ENCODE measurements around the gene ERGIC1. TPM values are rescaled to one million over a fixed set of nuclear protein-coding genes. Genes with fewer than 3 reads are reported as not detected.

ERGIC1 gene
- total RNA-seq, 1 donor from 2014 or later, result 131 TPM

- Histone ChIP-seq H4K20me1 (ENCODE audit: insufficient read depth, low read length) (peaks cover 71% of the 10 kb centered on the region), H3K79me2 (ENCODE audit: insufficient read depth, low read length) (peaks cover 88% of the 10 kb centered on the region), H3K9me3 (ENCODE audit: insufficient read depth, low read depth, low read length) (no peaks in the 10 kb centered on the region), H2AFZ (ENCODE audit: low read depth, low read length) (no peak overlapping the region), H3K9ac (ENCODE audit: low read length) (no peak overlapping the region), H3K27ac (ENCODE audit: low read depth, low read length) (no peak overlapping the region), H3K4me3 (ENCODE audit: insufficient read depth, low read depth, low read length) (no peak overlapping the region), H3K4me2 (ENCODE audit: low read length) (no peak overlapping the region), H3K27me3 (ENCODE audit: insufficient read depth, low read length) (no peaks in the 10 kb centered on the region), H3K4me1 (ENCODE audit: insufficient read depth, low read length) (peaks cover 13% of the 10 kb centered on the region), H3K36me3 (ENCODE audit: insufficient read depth, low read length) (peaks cover 15% of the 10 kb centered on the region)
- Mint-ChIP-seq H3K36me3 (ENCODE audit: low read depth, unreplicated experiment) (peaks cover 9% of the 10 kb centered on the region), H3K9me3 (ENCODE audit: unreplicated experiment) (no peaks in the 10 kb centered on the region), H3K27me3 (ENCODE audit: low read depth, unreplicated experiment) (no peaks in the 10 kb centered on the region), H3K27ac (ENCODE audit: unreplicated experiment) (no peak overlapping the region), H3K4me1 (ENCODE audit: low read depth, unreplicated experiment) (peaks cover 9% of the 10 kb centered on the region), H3K4me3 (ENCODE audit: unreplicated experiment) (no peak overlapping the region)
- TF ChIP-seq EZH2 (IDR thresholded peaks at IDR 0.05; ENCODE audit: insufficient read depth, low read length), result no peak
- TF ChIP-seq CTCF (IDR thresholded peaks at IDR 0.05; ENCODE audit: insufficient read depth, low read depth, low read length), result no peak
- FAIRE-seq (no peak), DNase-seq (ENCODE audit: low read depth) (no peak)
These were observed 4.3 kb downstream of the ERGIC1 start for GRCh38 chr5:172838151-172838875.

GRCh38 chr5:172839669-172840431, 5.8 kb downstream of the ERGIC1 start:
- H3K27me3 ChIP-seq (ENCODE audit: insufficient read depth, low read length), result no peaks in the 10 kb centered on the region
- peaks cover 98% of the 10 kb centered on the region for H3K79me2 ChIP-seq (ENCODE audit: insufficient read depth, low read length)
- H3K9me3 ChIP-seq (ENCODE audit: insufficient read depth, low read depth, low read length), result no peaks in the 10 kb centered on the region
- Mint-ChIP-seq H3K36me3 (ENCODE audit: low read depth, unreplicated experiment) (peaks cover 9% of the 10 kb centered on the region), H3K9me3 (ENCODE audit: unreplicated experiment) (no peaks in the 10 kb centered on the region), H3K27ac (ENCODE audit: unreplicated experiment) (peak overlapping the region; percentile 47), H3K4me1 (ENCODE audit: low read depth, unreplicated experiment) (peaks cover 9% of the 10 kb centered on the region), H3K4me3 (ENCODE audit: unreplicated experiment) (no peak overlapping the region), H3K27me3 (ENCODE audit: low read depth, unreplicated experiment) (no peaks in the 10 kb centered on the region)
- peaks cover 15% of the 10 kb centered on the region for H3K36me3 ChIP-seq (ENCODE audit: insufficient read depth, low read length)
- H3K4me1 ChIP-seq (ENCODE audit: insufficient read depth, low read length), result peaks cover 8% of the 10 kb centered on the region
- FAIRE-seq (no peak), DNase-seq (ENCODE audit: low read depth) (no peak)
- no peak overlapping the region for H3K27ac ChIP-seq (ENCODE audit: low read depth, low read length)
- no peak overlapping the region for H3K9ac ChIP-seq (ENCODE audit: low read length)
- no peak overlapping the region for H3K4me3 ChIP-seq (ENCODE audit: insufficient read depth, low read depth, low read length)
- peaks cover 87% of the 10 kb centered on the region for H4K20me1 ChIP-seq (ENCODE audit: insufficient read depth, low read length)
- H2AFZ ChIP-seq (ENCODE audit: low read depth, low read length), result no peak overlapping the region
- no peak for TF ChIP-seq EZH2 (IDR thresholded peaks at IDR 0.05; ENCODE audit: insufficient read depth, low read length)
- TF ChIP-seq CTCF (IDR thresholded peaks at IDR 0.05; ENCODE audit: insufficient read depth, low read depth, low read length), result no peak
- H3K4me2 ChIP-seq (ENCODE audit: low read length), result no peak overlapping the region

All from astrocyte (in vitro differentiated cells and primary cell).